Adipose tissue (tissue), 3 donors: ENCODE data around the gene SFXN3. TPM values are rescaled to one million over a fixed set of nuclear protein-coding genes. Genes with fewer than 3 reads are reported as not detected.

Source experiments
- H3K27ac ChIP-seq: one replicate; pipeline ENCODE4 v1.5.1; 2013; ENCODE audit warnings: low read depth, low read length
- WGBS, 3 donors: extraction: QIAGEN DNeasy Blood & Tissue Kit; methylation state at CpG; one replicate each; pipeline ENCODE4 v1.1.7; 2013; 5-methylcytosine and 5-hydroxymethylcytosine counted together
- polyA plus RNA-seq, 3 donors: library from polyadenylated mRNA; stranded (reverse); fragments of 200-250 nt; gene quantifications; one replicate each; pipeline ENCODE4 v1.2.3, GENCODE V29; 2013
- donor health status: healthy with polysubstance abuse.
- donor health status: Bipolar disorder and iron deficiency.
- donor health status: healthy.

The SFXN3 gene
- polyA plus RNA-seq, 3 donors, result 17.0 to 47.8 (median 27.0) TPM

DNA sequence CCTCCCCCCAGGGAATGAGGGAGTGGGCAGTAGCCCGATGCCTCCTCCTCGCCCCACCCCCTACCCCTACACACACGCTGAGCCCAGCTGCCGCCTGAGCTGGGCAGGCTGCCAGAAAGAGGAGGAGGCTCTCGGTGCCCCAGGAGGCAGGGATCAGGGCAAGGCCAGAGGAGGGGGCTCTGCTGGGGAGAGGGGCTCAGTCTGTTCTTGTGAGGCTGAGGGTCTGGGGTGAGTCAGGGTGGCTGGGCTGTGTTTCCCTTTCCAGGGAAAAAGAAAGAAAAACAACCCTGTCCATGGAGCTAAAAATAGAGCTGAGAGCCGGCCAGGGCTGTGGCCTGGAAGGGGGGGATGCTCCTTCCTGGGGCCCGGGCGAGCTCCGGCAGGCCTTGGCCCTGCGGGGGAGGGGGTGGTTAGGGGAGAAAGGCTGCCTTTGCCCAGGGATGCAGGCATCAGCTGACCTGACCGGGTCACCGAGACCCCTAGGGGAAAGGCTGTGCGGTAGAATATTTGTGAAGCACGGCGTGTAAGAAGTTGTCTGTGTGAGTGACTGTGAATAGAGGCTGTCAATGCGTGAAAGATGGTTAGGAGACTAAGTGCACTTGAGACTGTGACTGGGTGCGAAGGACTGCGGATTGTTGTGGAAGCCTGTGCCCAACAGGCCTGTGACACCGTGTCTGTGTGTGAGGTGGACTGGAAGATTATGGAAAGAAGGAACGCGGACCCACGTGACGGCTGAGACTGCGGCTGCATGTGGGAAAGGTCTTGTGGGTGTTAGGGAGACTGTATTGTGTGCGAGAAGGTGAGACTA is 32.6 kb upstream of the SFXN3 start:
- peak overlapping the region; percentile 97 for H3K27ac ChIP-seq
- WGBS, 3 donors, result 2 to 4% (median 2%) methylated on average over 25 of the region's 25 CpGs

DNA sequence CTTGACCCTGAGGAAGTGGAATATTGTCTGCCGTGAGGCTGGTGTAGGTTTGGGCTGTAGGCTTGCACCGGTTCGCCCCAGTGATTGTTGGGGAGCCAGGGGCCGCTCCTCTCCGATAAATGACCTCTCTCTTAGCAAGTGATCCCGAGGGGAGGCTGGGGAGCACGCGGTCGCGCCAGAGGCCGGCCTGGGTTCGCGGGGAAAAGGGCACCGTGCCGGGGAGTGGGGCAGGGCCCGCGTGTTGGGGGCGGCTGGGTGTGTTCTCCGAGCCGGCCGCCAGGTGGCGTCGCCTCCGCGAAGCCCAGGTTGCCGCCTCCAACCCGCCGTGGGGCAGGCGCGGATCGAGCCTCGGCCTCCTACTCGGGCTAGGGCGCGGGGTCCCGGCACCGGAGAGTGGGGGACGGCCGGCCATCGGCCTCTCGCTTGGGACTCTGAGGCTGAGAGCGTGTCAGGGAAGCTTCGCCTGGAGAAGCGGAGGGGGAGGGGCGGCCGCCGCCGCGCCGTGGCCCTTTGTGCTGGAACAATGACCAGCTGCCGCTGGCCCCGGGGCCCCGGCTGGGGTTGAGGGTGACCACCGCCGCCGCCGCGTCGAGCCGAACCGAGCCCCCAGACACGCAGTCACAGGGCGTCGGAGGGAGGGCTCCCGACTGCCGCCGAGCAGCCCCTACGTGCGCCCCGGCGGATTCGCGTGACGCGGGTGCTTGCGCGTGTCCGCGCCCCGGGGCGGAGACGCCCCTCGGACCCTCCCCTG is 31.9 kb upstream of the SFXN3 start:
- 0% methylated on average over 55 to 83 of the region's 83 CpGs for WGBS, 3 donors
- H3K27ac ChIP-seq, result peak overlapping the region; percentile 97

DNA sequence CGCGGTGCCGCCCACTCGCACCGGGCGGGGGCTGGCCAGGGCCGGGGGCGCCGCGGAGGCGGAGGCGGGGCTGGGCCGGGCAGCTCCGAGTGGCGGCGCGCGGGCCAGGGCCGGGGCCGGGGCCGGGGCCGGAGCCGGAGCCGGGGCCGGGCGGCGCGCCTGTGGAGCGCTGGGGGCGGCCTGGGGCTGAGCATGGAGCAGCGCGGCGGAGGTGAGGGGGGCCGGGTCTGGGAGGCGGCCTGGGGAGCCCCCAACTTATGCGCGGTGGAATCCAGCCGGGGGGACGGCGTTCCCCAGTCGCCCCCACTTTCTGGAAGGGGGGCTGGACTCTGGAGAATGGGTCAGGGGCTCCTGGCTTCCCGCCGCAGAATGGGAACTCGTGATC is 31.3 kb upstream of the SFXN3 start, which contains the start of gene LZTS2:
Gene LZTS2 (plus strand): TSS at position 67 of the 385 bp plus-strand sequence. CDS start 2,731 bp downstream, outside the sequence.
- WGBS, 3 donors, result 0 to 2% (median 1%) methylated on average over 19 to 44 of the region's 44 CpGs
- H3K27ac ChIP-seq, result peak within 1 kb of the TSS; percentile 97

DNA sequence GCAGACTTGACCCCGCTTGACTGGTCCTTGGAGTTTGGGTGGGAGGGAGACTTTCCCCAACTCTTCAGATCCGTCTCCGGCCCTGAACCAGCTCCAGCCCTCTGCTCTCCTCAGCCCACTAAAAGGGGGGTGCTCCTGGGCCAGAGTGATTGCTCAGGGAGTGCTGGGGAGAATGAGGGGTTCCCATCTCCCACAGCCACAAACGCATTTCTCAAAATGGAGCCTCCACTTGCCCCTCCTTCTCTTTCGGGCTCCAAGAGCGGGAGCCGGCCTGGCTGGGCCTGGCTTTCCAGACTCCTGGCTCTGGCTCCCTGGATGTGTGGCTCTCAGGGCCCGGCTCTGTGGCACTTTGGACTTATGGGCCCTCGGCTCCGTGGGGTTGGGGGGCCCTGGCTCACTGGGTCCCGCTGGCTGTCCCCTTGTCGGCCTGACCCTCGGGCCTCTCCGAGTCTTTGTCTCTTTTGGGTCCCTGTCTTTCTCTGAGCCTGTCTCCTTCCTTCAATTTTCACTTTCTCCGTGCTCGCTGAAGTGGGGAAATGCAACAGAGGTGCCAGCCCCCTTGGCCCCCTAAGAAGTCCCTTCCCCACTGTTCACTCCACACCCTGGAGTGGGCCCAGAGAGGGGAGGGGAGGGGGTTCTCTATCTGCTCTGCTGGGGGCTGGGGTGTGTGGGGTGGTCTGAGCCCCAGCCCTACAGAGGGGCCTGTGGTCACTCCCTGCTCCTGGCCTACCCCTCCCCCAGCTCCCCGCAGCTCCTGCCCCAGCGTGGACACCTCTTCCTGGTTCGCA is 30.7 kb upstream of the SFXN3 start:
- peak overlapping the region; percentile 97 for H3K27ac ChIP-seq
- 3 to 22% (median 4%) methylated on average over 17 to 19 of the region's 19 CpGs for WGBS, 3 donors

DNA sequence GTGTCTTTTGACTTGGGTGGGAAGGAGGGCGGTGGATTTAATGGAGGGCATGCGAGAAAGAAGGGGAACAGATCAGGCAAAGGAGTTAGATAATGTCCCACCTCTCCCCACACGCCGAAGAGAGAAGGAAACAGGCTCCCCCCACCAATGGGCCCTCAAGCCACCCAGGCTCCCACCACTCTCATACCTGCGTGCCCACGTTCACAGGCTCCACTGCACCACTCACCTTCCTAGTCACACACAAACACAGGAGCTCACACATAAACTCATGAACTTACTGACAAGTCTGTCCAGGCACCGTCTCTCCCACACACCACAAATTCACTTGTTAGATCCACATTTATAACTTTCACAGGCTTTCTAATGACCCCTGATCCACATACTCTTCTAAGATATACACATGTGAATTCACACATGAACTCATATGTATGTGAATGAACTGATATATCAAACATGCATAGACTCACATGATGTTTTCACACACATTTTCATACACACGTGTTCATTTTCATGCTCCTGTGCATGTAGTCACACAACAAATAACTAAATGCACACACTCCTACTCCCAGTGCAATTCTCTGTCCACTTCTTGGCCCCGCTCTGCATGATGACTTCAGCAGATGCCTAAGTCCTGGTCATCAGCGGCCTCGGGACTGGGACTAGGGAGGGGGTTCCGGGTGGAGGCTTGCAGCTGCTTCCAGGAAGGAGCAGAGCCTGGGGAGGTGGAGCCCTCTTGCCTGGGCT is 29.9 kb upstream of the SFXN3 start:
- 13 to 50% (median 15%) methylated on average over 11 to 12 of the region's 12 CpGs for WGBS, 3 donors
- peak overlapping the region; percentile 97 for H3K27ac ChIP-seq

DNA sequence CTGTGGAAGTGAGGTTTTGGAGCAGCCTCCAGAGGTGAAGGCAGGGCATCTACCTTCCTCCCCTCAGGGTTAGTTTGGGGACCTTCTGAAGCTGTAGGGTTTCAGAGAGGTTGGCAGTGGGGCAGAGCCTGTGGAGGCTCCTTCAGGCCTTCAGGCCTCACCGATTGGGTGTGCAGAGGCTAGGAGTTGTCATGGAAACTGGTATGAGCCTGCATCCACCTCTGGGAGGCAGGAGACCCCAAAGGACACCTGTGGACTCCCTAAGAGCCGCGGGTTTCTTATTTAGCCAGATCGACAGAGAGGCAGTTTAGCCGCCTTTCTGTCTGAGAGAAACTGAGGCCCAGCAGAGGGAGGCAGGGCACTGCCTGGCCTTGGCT is 29.4 kb upstream of the SFXN3 start:
- WGBS, 3 donors, result 41 to 80% (median 50%) methylated on average over 5 of the region's 5 CpGs
- H3K27ac ChIP-seq, result peak overlapping the region; percentile 51

DNA sequence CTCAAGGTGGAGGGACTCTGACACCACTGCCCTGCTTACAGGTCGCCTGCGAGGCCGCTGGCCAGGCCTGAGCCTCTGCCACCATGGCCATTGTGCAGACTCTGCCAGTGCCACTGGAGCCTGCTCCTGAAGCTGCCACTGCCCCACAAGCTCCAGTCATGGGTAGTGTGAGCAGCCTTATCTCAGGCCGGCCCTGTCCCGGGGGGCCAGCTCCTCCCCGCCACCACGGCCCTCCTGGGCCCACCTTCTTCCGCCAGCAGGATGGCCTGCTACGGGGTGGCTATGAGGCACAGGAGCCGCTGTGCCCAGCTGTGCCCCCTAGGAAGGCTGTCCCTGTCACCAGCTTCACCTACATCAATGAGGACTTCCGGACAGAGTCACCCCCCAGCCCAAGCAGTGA is 28.6 kb upstream of the SFXN3 start:
- 72 to 88% (median 78%) methylated on average over 11 of the region's 11 CpGs for WGBS, 3 donors
- H3K27ac ChIP-seq, result no peak overlapping the region

DNA sequence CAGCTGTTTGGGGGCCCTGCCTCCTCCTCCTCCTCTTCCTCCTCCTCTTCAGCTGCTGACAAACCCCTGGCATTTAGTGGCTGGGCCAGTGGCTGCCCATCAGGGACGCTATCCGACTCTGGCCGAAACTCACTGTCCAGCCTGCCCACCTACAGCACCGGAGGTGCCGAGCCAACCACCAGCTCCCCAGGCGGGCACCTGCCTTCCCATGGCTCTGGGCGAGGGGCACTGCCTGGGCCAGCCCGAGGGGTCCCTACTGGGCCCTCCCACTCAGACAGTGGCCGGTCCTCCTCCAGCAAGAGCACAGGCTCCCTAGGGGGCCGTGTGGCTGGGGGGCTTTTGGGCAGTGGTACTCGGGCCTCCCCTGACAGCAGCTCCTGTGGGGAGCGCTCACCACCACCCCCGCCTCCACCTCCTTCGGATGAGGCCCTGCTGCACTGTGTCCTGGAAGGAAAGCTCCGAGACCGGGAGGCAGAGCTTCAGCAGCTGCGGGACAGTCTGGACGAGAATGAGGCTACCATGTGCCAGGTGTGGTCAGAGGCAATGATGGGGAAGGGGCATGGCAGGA is 27.3 kb upstream of the SFXN3 start:
- 87 to 91% (median 88%) methylated on average over 17 to 18 of the region's 18 CpGs for WGBS, 3 donors
- H3K27ac ChIP-seq, result no peak overlapping the region

DNA sequence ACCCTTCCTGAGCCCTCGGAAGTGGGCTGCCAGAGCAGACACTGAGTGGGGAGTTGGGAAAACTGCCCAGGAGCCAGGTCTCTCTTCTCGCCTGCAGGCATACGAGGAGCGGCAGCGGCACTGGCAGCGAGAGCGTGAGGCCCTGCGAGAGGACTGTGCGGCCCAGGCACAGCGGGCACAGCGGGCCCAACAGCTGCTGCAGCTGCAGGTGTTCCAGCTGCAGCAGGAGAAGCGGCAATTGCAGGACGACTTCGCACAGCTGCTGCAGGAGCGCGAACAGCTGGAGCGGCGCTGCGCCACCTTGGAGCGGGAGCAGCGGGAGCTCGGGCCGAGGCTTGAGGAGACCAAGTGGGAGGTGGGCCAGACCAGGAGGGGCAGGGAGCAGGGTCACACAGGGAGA is 25.7 kb upstream of the SFXN3 start:
- H3K27ac ChIP-seq, result no peak overlapping the region
- 85 to 92% (median 88%) methylated on average over 21 to 23 of the region's 23 CpGs for WGBS, 3 donors

DNA sequence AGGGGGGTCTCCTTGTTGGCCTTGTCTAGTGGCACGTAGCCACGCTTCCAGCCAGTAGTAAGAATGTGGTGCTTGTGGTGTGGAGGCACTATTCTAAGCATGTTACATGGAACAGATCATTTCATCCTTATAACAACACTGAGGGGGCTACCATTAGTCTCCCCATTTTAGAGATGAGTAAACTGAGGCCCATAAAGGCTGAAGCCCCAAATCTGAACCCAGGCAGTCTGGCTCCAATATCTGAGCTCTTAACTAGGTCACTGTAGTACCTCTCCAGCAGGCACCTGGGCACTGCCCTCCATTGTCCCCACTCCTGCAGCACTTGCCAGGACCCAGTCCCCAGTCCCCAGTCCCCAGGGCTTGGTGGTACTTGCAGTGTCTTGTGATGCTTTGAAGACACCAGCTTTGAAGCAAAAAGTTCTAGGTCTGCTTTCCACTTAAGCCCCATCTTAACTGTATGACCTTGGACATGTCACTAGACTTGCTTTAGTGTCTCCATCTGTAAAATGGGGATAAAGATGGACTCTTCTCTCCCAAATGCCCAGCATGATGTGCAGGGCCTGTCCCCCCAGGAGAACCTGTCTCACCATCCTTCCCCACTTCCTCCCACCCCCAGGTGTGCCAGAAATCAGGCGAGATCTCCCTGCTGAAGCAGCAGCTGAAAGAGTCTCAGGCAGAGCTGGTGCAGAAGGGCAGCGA is 25.0 kb upstream of the SFXN3 start:
- no peak overlapping the region for H3K27ac ChIP-seq
- 94 to 99% (median 96%) methylated on average over 4 of the region's 4 CpGs for WGBS, 3 donors

DNA sequence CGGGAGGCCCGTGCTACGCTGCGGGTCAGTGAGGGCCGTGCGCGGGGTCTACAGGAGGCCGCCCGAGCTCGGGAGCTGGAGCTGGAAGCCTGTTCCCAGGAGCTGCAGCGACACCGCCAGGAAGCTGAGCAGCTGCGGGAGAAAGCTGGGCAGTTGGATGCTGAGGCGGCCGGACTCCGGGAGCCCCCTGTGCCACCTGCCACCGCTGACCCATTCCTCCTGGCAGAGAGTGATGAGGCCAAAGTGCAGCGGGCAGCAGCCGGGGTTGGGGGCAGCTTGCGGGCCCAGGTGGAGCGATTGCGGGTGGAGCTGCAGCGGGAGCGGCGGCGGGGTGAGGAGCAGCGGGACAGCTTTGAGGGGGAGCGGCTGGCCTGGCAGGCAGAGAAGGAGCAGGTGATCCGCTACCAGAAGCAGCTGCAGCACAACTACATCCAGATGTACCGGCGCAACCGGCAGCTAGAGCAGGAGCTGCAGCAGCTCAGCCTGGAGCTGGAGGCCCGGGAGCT is 24.4 kb upstream of the SFXN3 start:
- WGBS, 3 donors, result 85 to 86% (median 86%) methylated on average over 33 of the region's 33 CpGs
- no peak overlapping the region for H3K27ac ChIP-seq

DNA sequence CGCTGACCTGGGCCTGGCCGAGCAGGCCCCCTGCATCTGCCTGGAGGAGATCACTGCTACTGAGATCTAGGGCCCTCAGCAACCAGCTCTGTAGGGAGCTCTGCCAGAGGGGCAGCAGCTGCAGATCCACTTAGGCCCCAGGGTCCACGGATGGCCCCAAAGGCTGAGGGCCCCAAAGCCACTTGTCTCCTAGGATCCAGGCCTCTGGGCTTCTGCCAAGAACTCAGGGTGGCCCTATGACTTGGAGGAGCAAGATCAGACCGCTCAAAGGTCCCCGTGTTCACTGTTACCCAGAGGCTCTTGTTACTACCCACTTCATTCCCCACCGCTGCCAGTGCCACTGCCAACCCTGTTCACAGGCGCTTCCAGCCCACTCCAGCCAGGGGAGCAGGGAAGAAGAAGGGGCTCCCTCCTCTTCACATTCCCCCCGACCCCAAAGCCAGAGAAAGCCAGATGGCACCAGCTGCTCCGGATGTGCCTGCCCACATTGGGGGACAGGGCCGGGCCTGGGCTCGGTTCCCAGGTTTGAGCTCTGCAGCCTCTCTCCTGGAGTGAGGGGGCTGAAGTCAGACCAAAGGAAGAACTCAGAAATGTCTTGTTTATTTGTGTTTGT is 23.8 kb upstream of the SFXN3 start:
- H3K27ac ChIP-seq, result no peak overlapping the region
- WGBS, 3 donors, result 57 to 77% (median 60%) methylated on average over 10 to 11 of the region's 11 CpGs

DNA sequence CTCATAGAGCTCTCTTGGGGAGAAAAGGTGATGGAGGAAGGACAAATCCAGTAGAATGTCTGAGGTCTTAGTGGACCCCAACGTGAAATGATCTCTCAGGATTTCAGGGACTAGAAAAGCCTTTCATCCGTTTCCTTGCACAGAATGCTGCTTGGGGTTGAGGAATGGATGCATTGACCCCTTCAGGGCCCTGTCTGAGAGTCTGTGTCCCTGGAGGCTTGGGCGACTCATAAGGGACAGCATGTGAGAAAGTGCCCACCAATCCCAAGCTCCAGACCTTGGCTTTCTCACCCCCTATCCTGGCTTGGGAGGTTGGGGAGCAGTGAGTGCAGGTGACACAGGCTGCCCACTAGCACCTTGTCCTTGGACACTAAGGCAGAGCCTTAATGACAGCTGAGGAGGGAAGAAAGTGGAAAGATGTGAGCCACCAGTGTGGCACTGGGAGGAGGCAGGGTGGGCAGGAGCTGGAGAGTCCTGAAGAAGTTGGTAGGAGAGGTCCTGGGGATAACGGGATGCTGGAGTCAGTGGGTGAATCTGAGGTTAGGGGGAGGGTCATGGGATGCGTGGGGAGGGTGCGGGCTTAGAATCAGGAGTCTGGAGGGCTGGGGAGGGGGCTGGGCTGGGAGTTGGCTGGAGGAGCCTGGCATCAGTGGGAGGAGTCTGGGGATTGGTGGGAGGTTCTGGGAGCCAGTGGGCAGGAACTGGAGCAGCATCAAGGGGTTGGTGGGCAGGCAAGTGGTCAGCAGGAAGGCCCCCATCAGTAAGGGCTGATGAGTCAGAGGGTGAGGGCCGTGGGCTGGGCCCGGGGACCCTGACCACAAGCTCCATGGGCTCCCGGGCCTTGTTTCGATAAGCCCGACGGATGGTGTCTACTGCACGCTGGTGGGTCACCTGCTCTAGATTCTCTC is 22.9 kb upstream of the SFXN3 start:
- H3K27ac ChIP-seq, result peak overlapping the region; percentile 48
- WGBS, 3 donors, result 53 to 70% (median 56%) methylated on average over 9 to 13 of the region's 13 CpGs

DNA sequence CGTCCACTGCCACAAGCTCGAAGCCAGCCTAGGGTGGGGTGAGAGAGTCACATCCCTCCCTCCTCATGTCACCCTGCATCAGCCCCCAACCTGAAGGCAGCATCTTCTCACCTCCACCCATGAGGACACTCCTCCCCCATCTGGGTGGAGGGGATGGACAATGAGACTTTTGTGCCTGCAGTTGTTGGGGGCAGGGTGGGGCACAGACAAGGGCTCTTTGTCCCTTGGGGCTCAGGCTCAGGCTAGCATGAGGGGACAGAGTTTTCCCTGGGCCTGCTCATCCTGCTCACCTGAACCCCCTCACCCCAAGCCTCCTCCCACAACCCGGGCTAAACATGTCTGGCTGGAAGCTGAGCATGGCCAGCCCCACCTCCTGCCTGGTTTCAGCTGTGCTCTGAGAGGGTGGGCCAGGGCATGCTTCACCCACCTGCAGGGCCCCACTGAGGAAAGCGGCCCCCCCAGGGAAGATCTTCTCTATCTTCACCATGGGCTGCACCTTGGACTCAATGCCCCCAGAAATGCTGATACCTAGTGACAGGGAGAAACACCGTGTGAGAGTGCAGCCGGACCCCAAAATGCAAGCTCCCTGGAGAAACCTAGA is 22.1 kb upstream of the SFXN3 start:
- H3K27ac ChIP-seq, result no peak overlapping the region
- WGBS, 3 donors, result 76 to 87% (median 85%) methylated on average over 5 to 6 of the region's 6 CpGs

DNA sequence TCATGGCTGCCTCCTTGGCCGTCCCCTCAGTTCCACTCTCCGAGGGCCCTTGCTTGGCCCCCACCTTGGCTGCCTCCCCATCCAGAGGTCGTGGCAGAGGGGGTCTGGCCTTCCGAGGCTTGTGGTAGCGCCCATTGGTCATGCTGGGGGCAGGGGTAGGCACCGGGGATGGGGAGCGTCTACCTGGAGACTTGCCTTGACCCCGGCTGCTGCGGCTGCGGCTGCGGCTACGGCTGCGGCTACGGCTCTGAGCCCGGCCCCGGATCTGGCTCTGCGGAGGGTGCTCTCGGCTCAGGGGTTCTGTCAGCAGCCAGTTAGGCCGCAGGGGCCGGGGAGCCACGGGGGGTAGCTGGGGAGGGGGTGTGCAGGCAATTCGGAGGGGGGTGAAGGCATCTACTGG is 20.7 kb upstream of the SFXN3 start:
- H3K27ac ChIP-seq, result no peak overlapping the region
- WGBS, 3 donors, result 93 to 94% (median 93%) methylated on average over 22 of the region's 22 CpGs
